Liver (tissue), 9 donors: ENCODE results near the gene CELF2. TPM values are rescaled to one million over a fixed set of nuclear protein-coding genes. Genes with fewer than 3 reads are reported as not detected.

Source experiments
- DNase-seq: peaks from one replicate; pipeline ENCODE4 v3.0.0-alpha.2; 2017; ENCODE audit warnings: low spot score
- H3K27ac ChIP-seq, 2 donors: one replicate each; pipeline ENCODE4 v1.7.0; 2013; ENCODE audit warnings: inconsistent platforms in 2 of 2, low read length in 2 of 2, control low read depth in 1 of 2, low read depth in 1 of 2, mild to moderate bottlenecking in 1 of 2
- H3K27me3 ChIP-seq, 4 donors: one replicate each; pipeline versions ENCODE4 v1.6.1 to v1.7.0; 2013; ENCODE audit warnings: low read length in 3 of 4, inconsistent platforms in 1 of 4, mild to moderate bottlenecking in 1 of 4, moderate library complexity in 1 of 4; ENCODE audit not compliant: control insufficient read depth in 4 of 4, insufficient read depth in 4 of 4
- H3K36me3 ChIP-seq, 4 donors: one replicate each; pipeline versions ENCODE4 v1.6.1 to v1.7.0; 2013; ENCODE audit warnings: low read length in 3 of 4, mild to moderate bottlenecking in 3 of 4, low read depth in 1 of 4, moderate library complexity in 1 of 4; ENCODE audit not compliant: control insufficient read depth in 4 of 4, insufficient read depth in 3 of 4
- H3K4me1 ChIP-seq, 4 donors: one replicate each; pipeline versions ENCODE4 v1.6.1 to v1.7.0; 2013; ENCODE audit warnings: low read length in 3 of 4, mild to moderate bottlenecking in 3 of 4, moderate library complexity in 1 of 4; ENCODE audit not compliant: control insufficient read depth in 4 of 4, insufficient read depth in 4 of 4
- H3K4me3 ChIP-seq, 3 donors: one replicate each; pipeline versions ENCODE4 v1.6.1 to v1.7.0; 2013; ENCODE audit warnings: low read length in 3 of 3, control low read depth in 1 of 3, low read depth in 1 of 3, mild to moderate bottlenecking in 1 of 3
- H3K9ac ChIP-seq, 2 donors: one replicate each; pipeline ENCODE4 v1.7.0; 2013; ENCODE audit warnings: low read length in 2 of 2, mild to moderate bottlenecking in 2 of 2, moderate library complexity in 2 of 2, control low read depth in 1 of 2, low read depth in 1 of 2
- H3K9me3 ChIP-seq, 4 donors: one replicate each; pipeline versions ENCODE4 v1.6.1 to v1.7.0; 2013; ENCODE audit warnings: low read length in 3 of 4; ENCODE audit not compliant: control insufficient read depth in 4 of 4
- ATF3 ChIP-seq: IDR thresholded peaks from 2 replicates; pipeline ENCODE4 v1.6.1; 2016; ENCODE audit warnings: antibody characterized with exemption
- CTCF ChIP-seq: fragments of 150-350 bp; IDR thresholded peaks from 2 replicates; pipeline ENCODE4 v1.5.1; 2017; ENCODE audit warnings: improper control_type of control experiment, low read depth, low read length; ENCODE audit not compliant: missing input control
- EGR1 ChIP-seq, 2 donors: IDR thresholded peaks; 2 replicates each; pipeline ENCODE4 v1.6.1; 2016 to 2018; ENCODE audit warnings: antibody characterized with exemption in 2 of 2, low read depth in 2 of 2
- FOXA1 ChIP-seq: IDR thresholded peaks from 2 replicates; pipeline ENCODE4 v1.6.1; 2016; ENCODE audit warnings: antibody characterized with exemption
- FOXA2 ChIP-seq: IDR thresholded peaks from 2 replicates; pipeline ENCODE4 v1.6.1; 2016; ENCODE audit warnings: antibody characterized with exemption
- GABPA ChIP-seq, 2 donors: IDR thresholded peaks in 1 of 2; conservative IDR thresholded peaks in 1 of 2; 2 replicates each; pipeline ENCODE4 v1.6.1; 2016; ENCODE audit warnings: antibody characterized with exemption in 2 of 2, mild to moderate bottlenecking in 1 of 2, moderate library complexity in 1 of 2
- HNF4G ChIP-seq: IDR thresholded peaks from 2 replicates; pipeline ENCODE4 v1.6.1; 2016; ENCODE audit warnings: antibody characterized with exemption
- JUND ChIP-seq, 2 donors: IDR thresholded peaks; 2 replicates each; pipeline ENCODE4 v1.6.1; 2016; ENCODE audit warnings: antibody characterized with exemption in 2 of 2
- MAX ChIP-seq: IDR thresholded peaks from 2 replicates; pipeline ENCODE4 v1.6.1; 2016; ENCODE audit warnings: antibody characterized with exemption
- NR2F2 ChIP-seq: IDR thresholded peaks from 2 replicates; pipeline ENCODE4 v1.6.1; 2016; ENCODE audit warnings: antibody characterized with exemption
- RAD21 ChIP-seq, 2 donors: IDR thresholded peaks; 2 replicates each; pipeline ENCODE4 v1.6.1; 2016; ENCODE audit warnings: antibody characterized with exemption in 2 of 2, mild to moderate bottlenecking in 2 of 2
- REST ChIP-seq: IDR thresholded peaks from 2 replicates; pipeline ENCODE4 v1.6.1; 2016; ENCODE audit warnings: antibody characterized with exemption, mild to moderate bottlenecking
- RXRA ChIP-seq, 2 donors: IDR thresholded peaks; 2 replicates each; pipeline ENCODE4 v1.6.1; 2017 to 2018; ENCODE audit warnings: antibody characterized with exemption in 2 of 2, mild to moderate bottlenecking in 1 of 2
- SP1 ChIP-seq: IDR thresholded peaks from 2 replicates; pipeline ENCODE4 v1.6.1; 2018; ENCODE audit warnings: antibody characterized with exemption, mild to moderate bottlenecking
- TAF1 ChIP-seq: conservative IDR thresholded peaks from 2 replicates; pipeline ENCODE4 v1.6.1; 2016; ENCODE audit warnings: antibody characterized with exemption, mild to moderate bottlenecking
- YY1 ChIP-seq: IDR thresholded peaks from 2 replicates; pipeline ENCODE4 v1.6.1; 2016; ENCODE audit warnings: antibody characterized with exemption, mild to moderate bottlenecking
- ZBTB33 ChIP-seq: IDR thresholded peaks from 2 replicates; pipeline ENCODE4 v1.6.1; 2016; ENCODE audit warnings: antibody characterized with exemption
- whole genome bisulfite sequencing: extraction: QIAGEN DNeasy Blood & Tissue Kit; methylation state at CpG from one replicate; pipeline ENCODE4 v1.1.7; 2013; 5-methylcytosine and 5-hydroxymethylcytosine counted together
- polyA plus RNA-seq, 2 donors: library from polyadenylated mRNA; stranded (reverse) in 1 of 2; unstranded in 1 of 2; fragments of 200-250 nt in 1 of 2; fragments of >200 nt in 1 of 2; fragmentation: Nextera tagmentation in 1 of 2; extraction: Ambion mirVana in 1 of 2; gene quantifications; one replicate each; pipeline versions ENCODE4 v1.2.1 to v1.2.3, GENCODE V29; 2013 to 2015
- total RNA-seq, 2 donors: library from RNA; depleted of rRNA; stranded (reverse); fragments of >200 nt; gene quantifications; one replicate each; pipeline ENCODE4 v1.2.3, GENCODE V29; 2014
- donor health status: healthy.
- donor health status: healthy.
- donor health status: healthy.
- donor health status: healthy.
- donor health status: healthy.

CELF2 gene
- total and polyA plus RNA-seq, 4 donors: 1.4 to 8.5 (median 5.6) TPM

GRCh38 chr10:11378835-11379234 is 361.2 kb downstream of the CELF2 start:
- Histone ChIP-seq H3K4me1 (no peaks in the 10 kb centered on the region), H3K9ac (no peak overlapping the region), H3K27ac (no peak overlapping the region), H3K4me3 (no peak overlapping the region), H3K9me3 (no peaks in the 10 kb centered on the region), H3K27me3 (no peaks in the 10 kb centered on the region), H3K36me3 (no peaks in the 10 kb centered on the region)
- 68% methylated on average over 6 of the region's 6 CpGs for WGBS
- no peak for DNase-seq
- TF ChIP-seq RXRA (IDR thresholded peaks at IDR 0.05) (no peak), CTCF (no peak), TAF1 (no peak), EGR1 (IDR thresholded peaks at IDR 0.05; ENCODE audit: low read depth in 2 of 2) (no peak), SP1 (no peak), REST (no peak), GABPA (IDR thresholded peaks at IDR 0.05 in 1 of 2, conservative IDR thresholded peaks at IDR 0.05 in 1 of 2) (no peak), NR2F2 (no peak), FOXA1 (no peak), ATF3 (no peak), HNF4G (no peak), MAX (no peak), RAD21 (IDR thresholded peaks at IDR 0.05) (no peak), ZBTB33 (no peak), FOXA2 (no peak), JUND (IDR thresholded peaks at IDR 0.05) (no peak)

GRCh38 chr10:11379771-11380170 is 362.1 kb downstream of the CELF2 start:
- no peak overlapping the region for H3K9ac ChIP-seq
- 89% methylated on average over 17 of the region's 17 CpGs for WGBS
- no peaks in the 10 kb centered on the region for H3K36me3 ChIP-seq
- no peak overlapping the region for H3K27ac ChIP-seq
- no peaks in the 10 kb centered on the region for H3K9me3 ChIP-seq
- no peak for DNase-seq
- no peaks in the 10 kb centered on the region for H3K27me3 ChIP-seq
- H3K4me3 ChIP-seq: no peak overlapping the region
- no peaks in the 10 kb centered on the region for H3K4me1 ChIP-seq
- TF ChIP-seq MAX (no peak), HNF4G (no peak), SP1 (no peak), FOXA1 (no peak), ATF3 (no peak), RXRA (IDR thresholded peaks at IDR 0.05) (no peak), ZBTB33 (no peak), EGR1 (IDR thresholded peaks at IDR 0.05; ENCODE audit: low read depth in 2 of 2) (no peak), YY1 (no peak), GABPA (IDR thresholded peaks at IDR 0.05 in 1 of 2, conservative IDR thresholded peaks at IDR 0.05 in 1 of 2) (no peak), TAF1 (no peak), REST (no peak)
